DLD1 (cell line): ENCODE results near the gene CHPF2.

Experiments
- in situ Hi-C: cut with HindIII; loops from 2 replicates; pipeline ENCODE4 v1.10.0; 2017; ENCODE audit warnings: low sequenced_read_pairs

The CHPF2 gene

DNA sequence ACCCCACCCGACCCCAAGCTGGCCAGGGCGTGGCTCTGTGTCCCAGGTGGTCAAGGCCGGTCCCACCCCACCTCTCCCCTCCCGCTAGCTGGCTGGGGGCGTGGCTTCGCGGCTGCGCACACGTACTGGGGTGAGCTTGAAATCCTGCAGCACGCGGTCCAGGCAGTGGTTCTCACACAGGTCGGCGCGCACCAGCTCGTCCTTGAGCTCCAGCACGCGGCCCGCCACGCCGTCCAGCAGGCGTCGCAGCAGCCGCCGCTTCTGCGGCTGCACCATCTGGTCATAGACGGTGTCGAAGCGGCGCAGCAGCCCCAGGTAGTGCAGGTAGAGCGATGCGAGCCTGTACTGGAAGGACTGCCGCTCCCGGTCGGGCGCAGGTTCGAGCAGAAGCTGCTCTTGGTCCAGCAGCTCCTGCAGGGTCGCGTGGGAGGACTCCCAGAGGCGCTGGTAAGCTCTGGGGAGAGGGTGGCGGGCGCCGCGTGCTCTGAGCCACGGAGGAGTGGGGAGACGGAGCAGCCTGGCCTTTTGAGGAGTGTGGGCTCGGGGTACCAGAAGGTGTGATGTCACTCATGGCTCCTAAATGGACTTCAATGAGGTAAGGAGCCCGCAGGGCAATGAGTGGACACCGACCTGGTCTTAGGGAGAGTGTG, 27.8 kb upstream of the CHPF2 start:
- in situ Hi-C loops, result loop anchor here (5.0 kb wide), 1 partner anchor 37 kb away; the partner anchor contains the start of gene GBX1

DNA sequence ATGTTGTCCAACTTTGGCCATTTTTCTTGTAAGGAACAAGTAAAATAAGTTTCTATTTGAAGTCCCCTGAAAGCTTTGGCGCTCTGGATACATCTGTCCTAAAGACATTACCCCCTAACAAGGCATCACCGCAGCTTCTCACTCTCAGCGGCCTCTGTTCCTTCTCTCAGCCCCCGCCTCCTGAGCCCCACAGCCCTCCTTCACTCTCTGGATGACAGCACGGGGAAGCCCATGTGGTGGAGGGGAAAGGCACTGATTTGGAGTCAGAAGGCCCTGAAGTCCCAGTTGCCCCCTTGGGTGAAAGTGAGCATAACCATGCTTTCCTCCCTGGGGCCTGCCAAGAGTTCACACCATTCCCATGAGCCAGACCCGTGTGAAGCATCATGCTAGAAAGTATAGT, 26.6 kb upstream of the CHPF2 start:
- in situ Hi-C loops, result loop anchor here (5.0 kb wide), 1 partner anchor 38 kb away; the partner anchor contains the start of gene GBX1

DNA sequence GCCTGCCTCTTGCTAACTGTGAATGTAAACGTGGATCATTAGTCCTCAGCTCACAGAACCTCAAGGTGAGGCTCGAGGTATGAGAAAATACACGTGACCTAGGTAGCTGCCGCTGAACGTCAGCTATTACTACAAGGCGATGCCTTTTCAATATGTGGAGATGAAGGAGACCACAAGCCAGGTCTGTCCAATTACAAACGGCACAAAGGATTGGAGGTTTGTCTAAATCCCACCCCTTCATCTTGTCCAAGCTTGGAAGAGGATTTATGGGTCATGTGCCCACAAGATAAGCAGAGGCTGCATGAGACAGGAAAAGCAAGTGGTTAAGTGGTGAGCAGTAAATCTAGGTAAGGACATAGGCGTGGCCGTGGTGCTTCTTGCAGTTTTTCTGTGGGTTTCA, 25.4 kb upstream of the CHPF2 start:
- in situ Hi-C loops, result loop anchor here (5.0 kb wide), 1 partner anchor 40 kb away; the partner anchor contains the start of gene GBX1

DNA sequence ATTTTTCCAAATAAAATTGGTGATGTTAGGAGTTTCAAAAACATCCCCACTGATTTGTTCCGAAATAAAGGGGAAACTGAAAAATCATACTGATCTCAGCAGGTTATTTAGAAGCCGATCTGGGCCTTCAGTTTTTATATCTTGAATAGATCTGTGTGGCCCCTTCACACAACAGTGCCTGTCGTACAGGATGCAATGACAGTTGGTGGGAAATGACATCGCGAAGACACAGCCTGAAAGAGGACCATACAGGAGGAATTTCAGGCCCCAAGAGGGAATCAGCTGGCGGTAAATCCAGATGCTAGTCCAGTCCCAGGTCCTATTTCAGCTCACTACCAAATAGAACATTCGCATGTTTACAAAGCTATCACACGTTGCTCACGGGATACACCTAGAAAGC, 25.0 kb upstream of the CHPF2 start:
- in situ Hi-C loops, result loop anchor here (5.0 kb wide), 1 partner anchor 40 kb away; the partner anchor contains the start of gene GBX1

DNA sequence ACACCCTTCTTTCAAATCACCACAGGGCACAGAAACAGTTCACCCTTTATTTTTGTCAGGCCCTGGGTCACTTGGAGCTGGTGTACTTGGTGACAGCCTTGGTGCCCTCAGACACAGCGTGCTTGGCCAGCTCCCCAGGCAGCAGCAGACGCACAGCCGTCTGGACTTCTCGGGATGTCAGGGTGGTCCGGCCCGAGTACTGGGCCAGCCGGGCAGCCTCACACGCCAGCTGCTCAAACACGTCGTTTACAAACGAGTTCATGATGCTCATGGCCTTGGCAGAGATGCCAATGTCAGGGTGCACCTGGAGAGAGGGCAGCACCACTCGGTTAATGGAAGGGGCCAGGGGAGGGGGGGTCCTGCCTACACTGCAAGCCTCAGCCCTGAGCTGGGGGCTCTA, 24.5 kb upstream of the CHPF2 start:
- in situ Hi-C loops, result loop anchor here (5.0 kb wide), 1 partner anchor 41 kb away; the partner anchor contains the start of gene GBX1

DNA sequence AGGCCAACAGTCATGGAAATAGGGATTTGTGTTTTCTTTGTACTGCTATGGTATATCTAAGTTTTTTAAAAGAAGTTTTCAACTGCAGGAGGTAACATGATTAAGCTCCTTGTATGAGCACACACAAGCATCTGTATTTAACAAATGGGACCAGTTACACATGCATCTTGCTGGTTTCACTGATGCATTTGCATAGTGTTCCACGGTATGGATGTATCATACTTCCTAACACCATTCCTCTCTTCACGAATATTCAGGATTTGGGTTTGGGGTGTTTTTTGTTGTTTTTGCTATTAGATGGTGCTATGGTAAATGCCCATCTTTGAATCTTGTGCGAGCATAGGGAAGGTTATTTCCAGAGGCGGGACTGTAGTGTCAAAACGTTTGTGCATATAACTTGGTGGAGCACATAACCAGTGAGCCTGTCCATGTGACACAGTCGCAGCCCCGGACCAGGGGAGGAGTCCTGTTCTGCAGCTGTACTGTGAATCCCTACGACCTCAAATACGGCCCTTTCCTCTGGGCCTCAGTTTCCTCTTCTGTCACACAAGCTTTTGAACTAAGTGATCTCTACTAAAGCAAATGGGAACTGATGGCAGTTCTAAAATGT, 23.9 kb upstream of the CHPF2 start:
- in situ Hi-C loops, result loop anchor here (5.0 kb wide), 1 partner anchor 41 kb away; the partner anchor contains the start of gene GBX1

DNA sequence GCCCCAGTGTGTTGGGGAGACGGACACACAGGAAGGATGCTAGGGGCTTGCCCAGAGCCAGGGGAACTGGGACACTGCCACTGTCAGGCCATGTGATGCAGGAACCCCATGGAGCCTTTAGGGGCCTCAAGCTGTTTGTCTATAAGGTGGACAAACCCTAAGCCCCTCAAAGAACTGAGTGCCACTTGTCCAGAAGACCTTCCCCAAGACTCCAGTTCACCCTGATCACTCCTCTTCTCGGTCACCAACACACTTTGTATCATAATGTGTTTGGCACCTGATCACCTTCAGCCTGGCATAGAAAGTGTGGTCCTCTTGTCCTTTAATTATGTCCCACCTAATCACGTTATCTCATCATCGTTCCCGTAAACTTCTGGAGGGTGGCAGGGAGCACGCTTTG, 22.7 kb upstream of the CHPF2 start:
- in situ Hi-C loops, result loop anchor here (5.0 kb wide), 1 partner anchor 42 kb away; the partner anchor contains the start of gene GBX1

DNA sequence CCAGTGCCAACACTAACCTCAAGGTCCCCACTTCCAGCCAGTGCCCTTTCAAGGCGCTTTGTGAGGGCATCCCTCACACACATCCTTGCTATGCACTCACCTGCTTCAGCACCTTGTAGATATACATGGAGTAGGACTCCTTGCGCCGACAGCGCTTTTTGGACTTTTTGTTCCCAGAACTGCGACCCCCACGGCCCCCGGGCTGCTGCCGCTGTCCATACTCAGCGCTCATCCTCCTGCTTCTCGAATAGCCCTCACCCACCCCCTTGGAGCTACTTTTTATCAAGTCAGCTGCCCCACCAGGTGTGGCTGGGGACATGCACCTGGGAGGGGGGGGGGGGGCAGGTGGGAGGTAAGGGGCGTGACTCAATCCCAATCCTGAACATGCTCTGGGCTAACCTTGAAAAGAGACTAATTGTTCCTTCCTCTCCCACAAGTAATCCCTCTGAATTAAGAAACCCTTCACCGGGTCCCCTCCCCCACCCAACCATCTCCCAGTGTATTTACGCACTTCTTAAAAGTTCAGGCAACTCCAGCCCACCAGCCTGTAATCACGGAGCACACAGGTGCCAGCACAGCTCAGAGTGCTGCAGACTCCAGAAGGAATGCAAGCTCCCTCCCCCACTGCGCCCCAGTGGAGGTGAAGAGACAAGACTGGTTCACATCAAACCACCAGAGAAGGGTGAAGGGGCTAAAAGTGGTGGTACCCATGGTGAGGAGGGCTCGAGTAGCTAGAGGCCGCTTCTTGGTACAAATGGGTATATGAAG, 22.0 kb upstream of the CHPF2 start, which contains the start of gene H2BK1:
Gene H2BK1, minus strand, starts transcription at position 402 of the 768 bp plus-strand sequence. Its CDS starts 170 bp downstream, at position 232.
- in situ Hi-C loops, result no loop called here

DNA sequence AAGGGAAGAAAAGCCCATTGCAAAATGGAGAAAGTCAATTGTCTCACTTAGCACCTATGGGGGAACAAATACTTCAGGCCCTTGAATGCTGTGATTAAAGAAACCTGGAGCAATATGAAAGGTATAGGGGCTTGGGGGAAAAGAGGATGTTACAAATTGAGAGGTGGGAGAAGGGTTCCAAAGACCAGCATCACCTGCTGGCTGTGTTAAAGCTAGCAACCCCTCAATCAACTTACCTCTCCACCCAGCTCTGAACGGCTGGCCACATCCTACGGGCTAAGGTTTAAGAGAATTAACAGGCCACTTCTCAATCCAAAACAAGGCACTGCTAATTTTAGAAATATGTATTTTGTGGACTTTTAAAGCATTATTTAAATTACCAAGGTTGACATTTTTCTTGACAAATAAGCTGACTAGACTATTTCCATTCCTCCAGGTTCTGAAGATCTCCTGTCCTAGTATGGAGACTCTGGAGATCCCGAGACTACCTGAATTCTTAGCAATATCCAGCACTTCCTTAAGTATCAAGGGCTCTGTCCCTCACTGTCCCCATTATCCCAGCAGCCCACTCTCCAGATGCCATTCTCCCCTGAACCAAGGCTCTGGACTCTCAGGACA, 21.0 kb upstream of the CHPF2 start:
- in situ Hi-C loops, result no loop called here

DNA sequence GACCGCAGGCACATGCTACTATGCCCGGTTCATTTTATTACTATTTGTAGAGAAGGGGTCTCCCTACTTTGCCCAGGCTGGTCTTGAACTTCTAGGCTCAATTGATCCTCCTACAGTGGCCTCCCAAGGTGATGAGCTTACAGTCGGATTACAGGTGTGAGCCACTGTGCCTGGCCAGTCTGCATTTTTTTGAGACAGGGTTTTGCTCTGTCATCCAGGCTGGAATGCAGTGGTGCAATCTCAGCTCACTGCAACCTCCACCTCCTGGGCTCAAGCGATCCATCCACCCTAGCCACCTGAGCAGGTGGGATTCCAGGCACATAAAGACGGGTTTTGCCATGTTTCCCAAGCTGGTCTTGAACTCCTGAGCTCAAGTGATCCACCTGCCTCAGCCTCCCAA, 19.7 kb upstream of the CHPF2 start:
- in situ Hi-C loops, result no loop called here

DNA sequence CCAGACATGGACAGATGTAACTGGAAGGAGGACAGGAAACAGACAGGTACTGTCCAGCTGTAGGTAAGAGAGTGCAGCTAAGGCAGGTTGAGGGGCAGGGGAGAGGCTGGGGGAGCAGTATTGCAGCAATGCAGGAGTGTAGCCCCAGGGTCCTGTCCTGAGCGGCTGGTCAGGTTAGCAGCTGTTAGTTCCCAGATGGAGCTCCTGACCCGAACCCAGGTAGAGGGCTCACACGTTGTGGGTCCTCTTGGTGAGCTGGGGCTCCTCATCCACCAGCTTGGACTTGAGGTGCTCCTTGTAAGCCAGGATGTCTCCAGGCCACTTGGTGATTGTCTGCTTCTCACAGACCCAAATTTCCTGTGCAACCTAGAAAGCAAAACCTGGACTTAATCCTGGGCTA, 18.5 kb upstream of the CHPF2 start:
- in situ Hi-C loops, result no loop called here

DNA sequence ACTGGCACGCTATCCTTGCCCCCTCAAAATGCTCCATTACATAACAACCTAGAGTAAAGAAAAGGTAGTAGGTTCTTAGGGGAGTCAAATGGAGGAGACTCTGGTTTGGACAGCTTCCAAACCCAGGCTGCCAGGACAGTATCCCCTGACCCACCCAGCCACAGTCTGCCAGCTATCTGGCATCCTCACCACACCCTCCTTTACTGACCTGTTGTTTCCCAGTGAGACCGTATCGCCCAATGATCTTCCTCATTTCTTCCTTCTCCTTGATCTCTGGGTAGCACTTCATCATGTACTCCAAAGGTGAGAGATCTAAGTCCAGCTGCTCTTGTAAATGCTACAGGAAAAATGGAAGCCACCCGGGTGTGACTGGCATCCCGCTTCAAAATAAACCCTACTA, 16.9 kb upstream of the CHPF2 start:
- in situ Hi-C loops, result no loop called here

DNA sequence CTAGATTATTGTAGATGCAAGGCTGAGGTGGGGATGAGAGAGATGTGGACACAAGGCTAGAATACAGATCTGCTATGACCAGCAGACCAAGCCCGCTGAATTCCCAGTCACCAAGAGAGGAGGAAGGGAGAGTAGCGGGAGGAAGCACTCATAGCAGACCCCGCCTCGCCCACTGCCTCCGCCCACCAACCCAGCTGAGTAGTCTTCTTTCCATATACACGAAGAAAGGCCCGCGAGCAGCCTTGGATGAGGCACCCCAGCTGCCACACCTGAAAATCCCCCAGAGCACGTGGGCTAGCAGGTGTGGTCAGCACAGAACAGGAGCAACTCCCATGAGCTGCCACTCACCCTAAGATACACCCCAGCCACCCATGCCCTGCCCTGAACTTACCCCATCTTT, 14.1 kb upstream of the CHPF2 start:
- in situ Hi-C loops, result no loop called here

DNA sequence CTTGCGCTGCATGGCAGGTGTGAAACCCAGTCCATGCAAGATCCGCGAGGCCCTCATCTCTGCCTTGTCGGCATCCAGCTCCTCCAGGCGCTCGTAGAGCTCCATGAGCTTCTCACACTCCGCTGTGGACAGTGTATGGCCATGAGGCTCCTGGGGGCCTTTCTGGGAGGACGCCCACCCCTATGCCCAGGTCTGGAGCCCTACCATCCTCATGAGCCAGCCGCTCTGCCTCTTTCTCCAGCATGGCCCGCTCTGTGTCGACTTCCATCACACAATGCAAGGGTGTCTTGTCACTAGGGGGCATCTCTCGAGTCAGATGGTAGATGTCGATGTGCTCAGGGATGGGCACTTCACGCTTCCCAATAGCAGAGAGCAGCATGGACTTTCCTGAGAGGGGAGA, 8.6 kb upstream of the CHPF2 start:
- in situ Hi-C loops, result loop anchor here (10.0 kb wide), 1 partner anchor 79 kb away; no protein-coding TSS in a partner anchor

DNA sequence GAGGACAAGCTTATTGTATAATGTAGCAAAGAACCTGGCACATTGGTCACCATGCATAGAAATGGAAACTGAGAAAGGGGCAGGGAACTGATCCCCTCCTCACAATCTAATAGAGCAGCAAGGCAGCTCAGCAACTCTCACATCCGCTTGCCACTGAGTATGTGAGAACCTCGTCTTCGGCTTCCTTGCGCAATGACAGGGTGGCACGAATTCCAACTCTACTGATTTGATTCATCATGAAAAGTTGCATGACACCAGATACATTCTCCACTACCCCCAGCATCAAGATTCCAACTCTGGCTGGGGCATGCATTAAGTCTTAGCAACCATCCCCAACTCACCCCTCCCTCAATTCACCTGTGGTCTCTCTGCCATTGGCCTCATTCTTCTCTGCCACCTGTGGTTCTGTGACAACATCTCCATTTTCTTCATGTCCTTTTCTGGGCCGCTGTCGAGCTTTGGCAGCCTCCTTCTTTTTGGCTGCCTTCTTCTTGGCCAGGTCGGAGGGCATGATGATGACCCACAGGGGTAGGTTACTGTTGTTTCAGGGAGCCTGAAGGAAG, 6.3 kb upstream of the CHPF2 start:
- in situ Hi-C loops, result loop anchor here (10.0 kb wide), 1 partner anchor 81 kb away; no protein-coding TSS in a partner anchor

DNA sequence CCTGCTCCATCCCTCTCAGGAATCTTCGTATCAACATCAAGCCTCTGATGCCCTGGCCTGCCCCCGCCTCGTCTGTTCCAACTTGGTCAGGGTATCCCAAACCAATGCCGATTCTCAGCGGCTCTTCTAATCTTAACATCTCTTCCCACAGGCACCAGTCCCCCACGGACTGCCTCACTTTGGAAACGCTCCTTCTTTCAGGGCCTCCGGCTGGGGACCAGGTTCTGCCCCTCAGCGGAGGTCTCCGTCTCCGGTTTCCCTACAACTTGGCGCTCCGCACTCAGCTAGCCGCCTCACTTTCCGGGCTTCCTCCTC, 5.8 kb upstream of the CHPF2 start:
- in situ Hi-C loops, result loop anchor here (10.0 kb wide), 1 partner anchor 82 kb away; no protein-coding TSS in a partner anchor

DNA sequence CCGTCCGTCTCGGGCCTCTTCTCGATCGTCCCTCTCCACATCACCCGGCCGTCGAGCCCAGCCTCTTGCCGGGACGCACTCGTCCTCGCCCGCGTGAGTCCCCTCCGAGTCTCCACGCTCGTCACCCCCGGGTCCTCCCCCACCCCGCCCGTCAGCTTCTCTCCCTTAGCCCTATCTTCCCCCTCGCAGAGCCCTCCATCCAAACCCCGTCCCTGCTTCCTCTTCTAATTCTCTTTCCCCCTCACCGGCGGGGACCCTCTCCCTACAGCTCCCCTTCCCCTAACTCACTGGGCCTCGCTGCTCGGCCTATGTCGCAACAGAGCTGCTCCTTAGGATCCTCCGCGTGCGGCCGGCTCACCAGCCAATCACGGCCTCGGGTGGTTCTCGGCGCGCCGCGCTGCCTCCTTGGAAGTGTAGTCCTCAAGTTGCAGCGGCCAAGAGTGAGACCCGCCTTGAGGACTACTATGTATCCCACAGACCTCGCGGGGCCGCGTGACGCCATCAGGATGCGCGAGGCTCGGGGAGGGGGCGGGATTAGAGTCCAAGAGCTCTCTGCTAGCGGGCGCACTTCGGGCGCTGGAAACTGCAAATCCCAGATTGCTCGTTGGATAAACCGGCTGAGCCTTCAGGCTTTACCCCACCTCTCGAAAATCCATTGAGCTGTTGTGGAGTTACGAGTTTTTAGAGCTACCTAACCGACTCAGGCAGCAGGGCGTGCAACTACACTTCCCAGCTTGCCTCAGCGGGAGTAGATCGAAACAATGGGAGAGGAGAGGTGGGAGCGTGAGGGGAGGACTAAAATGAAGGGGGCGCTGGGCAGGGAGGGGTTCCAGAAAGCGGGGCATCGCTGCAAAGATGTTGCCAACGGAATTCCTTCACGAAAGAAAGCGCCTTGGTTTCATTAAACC, 5.2 kb upstream of the CHPF2 start, which contains the start of gene ABCF2:
Gene ABCF2, minus strand, starts transcription at position 331 of the 908 bp plus-strand sequence. CDS start 747 bp downstream, outside the sequence.
- in situ Hi-C loops, result loop anchor here (10.0 kb wide), 1 partner anchor 82 kb away; no protein-coding TSS in a partner anchor

DNA sequence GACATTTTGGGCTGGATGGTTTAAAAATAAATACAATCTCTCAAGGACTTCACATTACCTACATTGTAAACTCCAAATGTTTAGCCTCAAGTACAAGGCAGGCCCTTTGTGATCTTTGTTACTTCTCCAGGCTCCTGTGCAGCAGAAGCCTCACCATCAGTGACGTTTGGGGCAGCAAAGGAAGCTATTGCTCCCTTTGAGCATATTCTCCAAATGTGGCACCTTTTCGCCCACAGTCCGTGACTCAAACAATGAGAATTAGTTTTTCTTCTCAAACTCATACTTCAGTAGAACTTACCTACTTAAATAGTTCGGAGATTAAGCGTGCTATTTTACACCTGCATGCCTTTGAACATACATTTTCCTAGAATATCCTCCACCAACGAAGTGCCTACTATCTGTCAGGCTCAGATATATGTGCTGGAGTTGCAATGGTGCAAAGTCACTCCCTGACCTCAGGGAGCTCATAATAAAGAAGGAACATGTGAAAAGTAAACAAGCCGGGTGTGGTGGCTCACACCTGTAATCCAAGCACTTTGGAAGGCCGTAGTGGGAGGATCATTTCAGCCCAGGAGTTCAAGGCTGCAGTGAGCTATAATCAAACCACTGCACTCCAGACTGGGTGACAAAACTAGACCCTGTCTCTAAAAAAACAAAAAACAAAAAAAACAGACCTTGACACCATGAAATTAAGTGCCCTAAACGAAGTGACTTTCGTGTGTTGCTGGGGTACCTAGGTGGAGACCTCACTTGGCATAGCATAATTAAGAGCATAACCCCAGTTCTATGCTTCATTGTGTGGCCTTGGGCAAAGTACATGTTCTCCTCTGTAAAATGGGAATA, 4.0 kb upstream of the CHPF2 start:
- in situ Hi-C loops, result loop anchor here (10.0 kb wide), 1 partner anchor 83 kb away; no protein-coding TSS in a partner anchor
